Cardiac fibroblast (primary cell): ENCODE data around the gene SLC9A1.

Experiments
- DNase-seq, 2 donors: peaks; one replicate each; pipeline versions ENCODE4 v3.0.0 to v3.0.0-alpha.2; 2010; ENCODE audit warnings: low read depth in 2 of 2
- H3K4me3 ChIP-seq, 2 donors: replicated peaks in 1 of 2; 1 replicate in 1 of 2; 2 replicates in 1 of 2; pipeline ENCODE4 v1.5.1; 2011; ENCODE audit warnings: low read depth in 2 of 2, low read length in 2 of 2, mild to moderate bottlenecking in 2 of 2, moderate library complexity in 1 of 2
- CTCF ChIP-seq: IDR thresholded peaks from one replicate; pipeline ENCODE4 v1.5.1; 2011; ENCODE audit warnings: low read depth, mild to moderate bottlenecking, low read length, inconsistent platforms

SLC9A1 gene

GRCh38 chr1:27102707-27103468, 52.0 kb downstream of the SLC9A1 start:
- peak; percentile 63 to 69 for DNase-seq
- TF ChIP-seq CTCF = peak; percentile 97
- H3K4me3 ChIP-seq = no peak overlapping the region

- no peak for DNase-seq
- H3K4me3 ChIP-seq = no peak overlapping the region
- TF ChIP-seq CTCF = no peak
These were observed 52.7 kb downstream of the SLC9A1 start for GRCh38 chr1:27102134-27102706.

GRCh38 chr1:27101696-27102095, 53.2 kb downstream of the SLC9A1 start:
- no peak for DNase-seq
- TF ChIP-seq CTCF = no peak
- no peak overlapping the region for H3K4me3 ChIP-seq

- TF ChIP-seq CTCF = no peak
- no peak overlapping the region for H3K4me3 ChIP-seq
- DNase-seq = no peak
These were observed 53.9 kb downstream of the SLC9A1 start for GRCh38 chr1:27101054-27101491.

- no peak for TF ChIP-seq CTCF
- DNase-seq = no peak
- H3K4me3 ChIP-seq = no peak overlapping the region
These were observed 54.4 kb downstream of the SLC9A1 start for GRCh38 chr1:27100335-27101053.

GRCh38 chr1:27099587-27100334, 55.2 kb downstream of the SLC9A1 start:
- DNase-seq = peak; percentile 85 to 88
- no peak overlapping the region for H3K4me3 ChIP-seq
- no peak for TF ChIP-seq CTCF
